Stimulated activated CD8-positive, alpha-beta memory T cell treated with anti-CD3 and anti-CD28 coated beads, Interleukin-2, amount 100 ng/mL, for 1 hour (primary cell): Measurements from ENCODE around the gene ELK4.

ENCODE experiments used
- DNase-seq, 2 donors: peaks; one replicate each; pipeline ENCODE4 v3.0.0-alpha.2; 2020; ENCODE audit warnings: low read depth in 2 of 2

ELK4 gene

GRCh38 chr1:205581321-205581980 is 50.4 kb downstream of the ELK4 start:
- no peak for DNase-seq

- DNase-seq: no peak
Observed at GRCh38 chr1:205580923-205581180, 51.0 kb downstream of the ELK4 start.

- DNase-seq: no peak
Observed at GRCh38 chr1:205580140-205580922, 51.5 kb downstream of the ELK4 start.

GRCh38 chr1:205579711-205580110 is 52.1 kb downstream of the ELK4 start:
- DNase-seq: no peak

GRCh38 chr1:205578780-205579571 is 52.8 kb downstream of the ELK4 start:
- no peak for DNase-seq

GRCh38 chr1:205577874-205578658 is 53.7 kb downstream of the ELK4 start:
- DNase-seq: no peak

- DNase-seq: no peak
Observed at GRCh38 chr1:205576805-205577761, 54.7 kb downstream of the ELK4 start.

GRCh38 chr1:205576011-205576410 is 55.8 kb downstream of the ELK4 start:
- DNase-seq: no peak

- no peak for DNase-seq
Observed at GRCh38 chr1:205575294-205575885, 56.4 kb downstream of the ELK4 start.

GRCh38 chr1:205572421-205572820 is 59.4 kb downstream of the ELK4 start:
- DNase-seq: no peak

- no peak for DNase-seq
Observed at GRCh38 chr1:205571747-205572146, 60.1 kb downstream of the ELK4 start.

GRCh38 chr1:205570796-205571537 is 60.8 kb downstream of the ELK4 start:
- no peak for DNase-seq

- no peak for DNase-seq
Observed at GRCh38 chr1:205570173-205570501, 61.7 kb downstream of the ELK4 start.

GRCh38 chr1:205569411-205570172 is 62.2 kb downstream of the ELK4 start:
- no peak for DNase-seq

GRCh38 chr1:205568469-205569361 is 63.1 kb downstream of the ELK4 start:
- DNase-seq: no peak

GRCh38 chr1:205568135-205568468 is 63.7 kb downstream of the ELK4 start:
- DNase-seq: no peak

- no peak for DNase-seq
Observed at GRCh38 chr1:205567716-205568115, 64.1 kb downstream of the ELK4 start.

GRCh38 chr1:205565799-205566198 is 66.0 kb downstream of the ELK4 start:
- DNase-seq: no peak
